ENCODE results near the gene BSDC1. TPM values are rescaled to one million over a fixed set of nuclear protein-coding genes. Genes with fewer than 3 reads are reported as not detected.

Gene BSDC1
- total RNA-seq, 1 donor from 2014 or later, result 71.9 TPM

GRCh38 chr1:32394890-32395432, 720 bp upstream of the BSDC1 start:
- Histone ChIP-seq H3K36me3 (ENCODE audit: insufficient read depth, low read length) (peaks cover 8% of the 10 kb centered on the region), H3K4me1 (ENCODE audit: insufficient read depth, low read length) (peaks cover 18% of the 10 kb centered on the region), H3K9ac (ENCODE audit: low read length) (peak overlapping the region; percentile 95), H3K4me3 (ENCODE audit: insufficient read depth, low read depth, low read length) (peak overlapping the region; percentile 92), H3K4me2 (ENCODE audit: low read length) (peak overlapping the region; percentile 97), H3K79me2 (ENCODE audit: insufficient read depth, low read length) (peaks cover 44% of the 10 kb centered on the region), H4K20me1 (ENCODE audit: insufficient read depth, low read length) (peaks cover 28% of the 10 kb centered on the region), H3K9me3 (ENCODE audit: insufficient read depth, low read depth, low read length) (no peaks in the 10 kb centered on the region), H3K27me3 (ENCODE audit: insufficient read depth, low read length) (no peaks in the 10 kb centered on the region), H3K27ac (ENCODE audit: low read depth, low read length) (peak overlapping the region; percentile 95), H2AFZ (ENCODE audit: low read depth, low read length) (peak overlapping the region; percentile 88)
- peaks cover 4% of the 10 kb centered on the region for H3K9me3 Mint-ChIP-seq (ENCODE audit: unreplicated experiment)
- TF ChIP-seq CTCF (IDR thresholded peaks at IDR 0.05; ENCODE audit: insufficient read depth, low read depth, low read length), result no peak
- TF ChIP-seq EZH2 (IDR thresholded peaks at IDR 0.05; ENCODE audit: insufficient read depth, low read length), result no peak
- no peaks in the 10 kb centered on the region for H3K27me3 Mint-ChIP-seq (ENCODE audit: low read depth, unreplicated experiment)
- FAIRE-seq (no peak), DNase-seq (ENCODE audit: low read depth) (no peak)
- peaks cover 18% of the 10 kb centered on the region for H3K4me1 Mint-ChIP-seq (ENCODE audit: low read depth, unreplicated experiment)
- peak overlapping the region; percentile 100 for H3K4me3 Mint-ChIP-seq (ENCODE audit: unreplicated experiment)
- H3K27ac Mint-ChIP-seq (ENCODE audit: unreplicated experiment), result peak overlapping the region; percentile 98
- H3K36me3 Mint-ChIP-seq (ENCODE audit: low read depth, unreplicated experiment), result peaks cover 2% of the 10 kb centered on the region

GRCh38 chr1:32393832-32394140, 455 bp downstream of the BSDC1 start:
- DNase-seq (ENCODE audit: low read depth), result no peak
- no peak for TF ChIP-seq CTCF (IDR thresholded peaks at IDR 0.05; ENCODE audit: insufficient read depth, low read depth, low read length)
- H3K4me3 ChIP-seq (ENCODE audit: insufficient read depth, low read depth, low read length), result peak overlapping the region; percentile 92
- peak overlapping the region; percentile 95 for H3K9ac ChIP-seq (ENCODE audit: low read length)
- H3K4me3 Mint-ChIP-seq (ENCODE audit: unreplicated experiment), result peak overlapping the region; percentile 100
- H3K9me3 ChIP-seq (ENCODE audit: insufficient read depth, low read depth, low read length), result no peaks in the 10 kb centered on the region
- H3K27ac Mint-ChIP-seq (ENCODE audit: unreplicated experiment), result peak overlapping the region; percentile 98
- H3K79me2 ChIP-seq (ENCODE audit: insufficient read depth, low read length), result peaks cover 51% of the 10 kb centered on the region
- peaks cover 12% of the 10 kb centered on the region for H3K36me3 ChIP-seq (ENCODE audit: insufficient read depth, low read length)
- peak overlapping the region; percentile 97 for H3K4me2 ChIP-seq (ENCODE audit: low read length)
- H3K27me3 ChIP-seq (ENCODE audit: insufficient read depth, low read length), result no peaks in the 10 kb centered on the region
- peaks cover 4% of the 10 kb centered on the region for H3K9me3 Mint-ChIP-seq (ENCODE audit: unreplicated experiment)
- H2AFZ ChIP-seq (ENCODE audit: low read depth, low read length), result peak overlapping the region; percentile 88
- H3K4me1 ChIP-seq (ENCODE audit: insufficient read depth, low read length), result peaks cover 18% of the 10 kb centered on the region
- H3K36me3 Mint-ChIP-seq (ENCODE audit: low read depth, unreplicated experiment), result peaks cover 2% of the 10 kb centered on the region
- peak overlapping the region; percentile 95 for H3K27ac ChIP-seq (ENCODE audit: low read depth, low read length)
- peaks cover 37% of the 10 kb centered on the region for H4K20me1 ChIP-seq (ENCODE audit: insufficient read depth, low read length)
- peaks cover 16% of the 10 kb centered on the region for H3K4me1 Mint-ChIP-seq (ENCODE audit: low read depth, unreplicated experiment)
- H3K27me3 Mint-ChIP-seq (ENCODE audit: low read depth, unreplicated experiment), result no peaks in the 10 kb centered on the region
- FAIRE-seq, result no peak

GRCh38 chr1:32393136-32393535, 1.1 kb downstream of the BSDC1 start:
- FAIRE-seq (no peak), DNase-seq (ENCODE audit: low read depth) (no peak)
- peak overlapping the region; percentile 95 for H3K27ac ChIP-seq (ENCODE audit: low read depth, low read length)
- Mint-ChIP-seq H3K27me3 (ENCODE audit: low read depth, unreplicated experiment) (no peaks in the 10 kb centered on the region), H3K4me1 (ENCODE audit: low read depth, unreplicated experiment) (peaks cover 10% of the 10 kb centered on the region), H3K4me3 (ENCODE audit: unreplicated experiment) (peak overlapping the region; percentile 100), H3K27ac (ENCODE audit: unreplicated experiment) (peak overlapping the region; percentile 98), H3K36me3 (ENCODE audit: low read depth, unreplicated experiment) (peaks cover 2% of the 10 kb centered on the region), H3K9me3 (ENCODE audit: unreplicated experiment) (peaks cover 4% of the 10 kb centered on the region)
- H4K20me1 ChIP-seq (ENCODE audit: insufficient read depth, low read length), result peaks cover 40% of the 10 kb centered on the region
- peaks cover 15% of the 10 kb centered on the region for H3K36me3 ChIP-seq (ENCODE audit: insufficient read depth, low read length)
- TF ChIP-seq CTCF (IDR thresholded peaks at IDR 0.05; ENCODE audit: insufficient read depth, low read depth, low read length), result no peak
- no peak for TF ChIP-seq EZH2 (IDR thresholded peaks at IDR 0.05; ENCODE audit: insufficient read depth, low read length)
- H3K9ac ChIP-seq (ENCODE audit: low read length), result peak overlapping the region; percentile 95
- H3K4me1 ChIP-seq (ENCODE audit: insufficient read depth, low read length), result peaks cover 11% of the 10 kb centered on the region
- H3K27me3 ChIP-seq (ENCODE audit: insufficient read depth, low read length), result no peaks in the 10 kb centered on the region
- H3K79me2 ChIP-seq (ENCODE audit: insufficient read depth, low read length), result peaks cover 55% of the 10 kb centered on the region
- no peak overlapping the region for H2AFZ ChIP-seq (ENCODE audit: low read depth, low read length)
- H3K9me3 ChIP-seq (ENCODE audit: insufficient read depth, low read depth, low read length), result no peaks in the 10 kb centered on the region
- H3K4me2 ChIP-seq (ENCODE audit: low read length), result peak overlapping the region; percentile 97
- H3K4me3 ChIP-seq (ENCODE audit: insufficient read depth, low read depth, low read length), result peak overlapping the region; percentile 92
